ENCODE results near the gene ANXA3. TPM values are rescaled to one million over a fixed set of nuclear protein-coding genes. Genes with fewer than 3 reads are reported as not detected.
"Not testable (repeated sequence)": the region's sequence is repeated elsewhere in the genome, so short reads cannot be mapped to it uniquely, and the experiment has no call there.

ANXA3 gene
- total RNA-seq, 1 donor from 2014 or later = 41.9 TPM

GRCh38 chr4:78571804-78572203, 20.2 kb downstream of the ANXA3 start:
- no peak for DNase-seq (ENCODE audit: low spot score)

- no peak for DNase-seq (ENCODE audit: low spot score)
Measured at GRCh38 chr4:78578674-78579425, 27.3 kb downstream of the ANXA3 start.

GRCh38 chr4:78581618-78582017, 30.0 kb downstream of the ANXA3 start:
- no peak for DNase-seq (ENCODE audit: low spot score)

- peak; percentile 41 for DNase-seq (ENCODE audit: low spot score)
Measured at GRCh38 chr4:78584863-78585547, 33.4 kb downstream of the ANXA3 start.

GRCh38 chr4:78585633-78586032, 34.1 kb downstream of the ANXA3 start:
- DNase-seq (ENCODE audit: low spot score) = no peak

- no peak for DNase-seq (ENCODE audit: low spot score)
Measured at GRCh38 chr4:78588894-78589545, 37.5 kb downstream of the ANXA3 start.

- no peak for DNase-seq (ENCODE audit: low spot score)
Measured at GRCh38 chr4:78591404-78591803, 39.8 kb downstream of the ANXA3 start.

GRCh38 chr4:78592088-78592783, 40.7 kb downstream of the ANXA3 start:
- DNase-seq (ENCODE audit: low spot score) = no peak

- DNase-seq (ENCODE audit: low spot score) = peak; percentile 47
Measured at GRCh38 chr4:78596111-78596742, 44.7 kb downstream of the ANXA3 start.

- DNase-seq (ENCODE audit: low spot score) = not testable (repeated sequence)
Measured at GRCh38 chr4:78598431-78598830, 46.9 kb downstream of the ANXA3 start.

- no peak for DNase-seq (ENCODE audit: low spot score)
Measured at GRCh38 chr4:78599147-78599546, 47.6 kb downstream of the ANXA3 start.

- no peak for DNase-seq (ENCODE audit: low spot score)
Measured at GRCh38 chr4:78599931-78600375, 48.4 kb downstream of the ANXA3 start.

- DNase-seq (ENCODE audit: low spot score) = no peak
Measured at GRCh38 chr4:78601013-78601412, 49.4 kb downstream of the ANXA3 start.

GRCh38 chr4:78602334-78602733, 50.8 kb downstream of the ANXA3 start:
- no peak for DNase-seq (ENCODE audit: low spot score)

- DNase-seq (ENCODE audit: low spot score) = no peak
Measured at GRCh38 chr4:78603384-78603783, 51.8 kb downstream of the ANXA3 start.

GRCh38 chr4:78604988-78605387, 53.4 kb downstream of the ANXA3 start:
- DNase-seq (ENCODE audit: low spot score) = no peak

GRCh38 chr4:78606035-78606434, 54.5 kb downstream of the ANXA3 start:
- DNase-seq (ENCODE audit: low spot score) = no peak

GRCh38 chr4:78606530-78607095, 55.0 kb downstream of the ANXA3 start:
- DNase-seq (ENCODE audit: low spot score) = no peak

- DNase-seq (ENCODE audit: low spot score) = no peak
Measured at GRCh38 chr4:78608684-78609083, 57.1 kb downstream of the ANXA3 start.

GRCh38 chr4:78609580-78609979, 58.0 kb downstream of the ANXA3 start:
- no peak for DNase-seq (ENCODE audit: low spot score)

- DNase-seq (ENCODE audit: low spot score) = no peak
Measured at GRCh38 chr4:78610546-78611214, 59.1 kb downstream of the ANXA3 start.

Measured in mucosa of gallbladder (tissue), 1 donor.